ENCODE measurements around the gene C2. TPM values are rescaled to one million over a fixed set of nuclear protein-coding genes. Genes with fewer than 3 reads are reported as not detected.
"Not testable (repeated sequence)": the region's sequence is repeated elsewhere in the genome, so short reads cannot be mapped to it uniquely, and the experiment has no call there.

The C2 gene
- total and polyA plus RNA-seq, 2 donors: 4.0 to 10.0 TPM

DNA sequence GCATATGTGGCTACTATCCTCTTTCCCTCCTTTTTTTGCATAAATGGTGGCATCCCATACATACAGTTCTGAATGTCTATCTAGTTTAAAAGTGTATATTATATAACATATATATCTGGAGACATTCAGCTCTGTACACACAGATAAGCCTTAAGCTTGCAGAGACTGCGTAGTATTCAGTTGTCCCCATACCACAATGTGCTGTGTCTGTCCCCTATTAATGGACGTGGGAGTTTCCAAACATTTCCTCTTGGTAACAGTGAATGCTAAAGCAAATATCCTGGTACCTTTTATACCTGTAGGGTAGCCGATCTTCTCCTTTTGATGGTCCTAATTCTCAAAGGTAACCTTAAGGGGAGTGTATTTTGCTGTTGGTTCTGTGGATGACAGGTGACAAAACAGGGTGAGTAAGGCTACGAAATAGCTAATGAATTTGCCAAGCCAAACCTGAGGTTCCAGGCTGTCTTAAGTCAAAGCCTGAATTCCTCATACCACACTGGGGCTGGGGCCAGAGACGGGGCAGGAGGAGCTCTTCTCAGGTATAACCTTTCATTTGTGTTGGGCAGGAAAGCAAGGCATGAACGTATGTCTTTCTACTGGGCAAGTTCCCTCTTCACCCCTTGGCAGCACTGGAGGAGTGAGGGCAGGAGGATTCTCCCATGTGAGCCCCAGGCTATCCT is 7.8 kb upstream of the C2 start:
- Histone ChIP-seq H3K36me3 (ENCODE audit: insufficient read depth) (no peaks in the 10 kb centered on the region), H3K4me3 (ENCODE audit: low read depth, low read length) (no peak overlapping the region), H3K27ac (ENCODE audit: low read depth) (no peak overlapping the region), H3K4me1 (ENCODE audit: insufficient read depth) (no peaks in the 10 kb centered on the region)
- no peak for DNase-seq (ENCODE audit: extremely low spot score)
- WGBS: 78% methylated on average over 6 of the region's 6 CpGs

DNA sequence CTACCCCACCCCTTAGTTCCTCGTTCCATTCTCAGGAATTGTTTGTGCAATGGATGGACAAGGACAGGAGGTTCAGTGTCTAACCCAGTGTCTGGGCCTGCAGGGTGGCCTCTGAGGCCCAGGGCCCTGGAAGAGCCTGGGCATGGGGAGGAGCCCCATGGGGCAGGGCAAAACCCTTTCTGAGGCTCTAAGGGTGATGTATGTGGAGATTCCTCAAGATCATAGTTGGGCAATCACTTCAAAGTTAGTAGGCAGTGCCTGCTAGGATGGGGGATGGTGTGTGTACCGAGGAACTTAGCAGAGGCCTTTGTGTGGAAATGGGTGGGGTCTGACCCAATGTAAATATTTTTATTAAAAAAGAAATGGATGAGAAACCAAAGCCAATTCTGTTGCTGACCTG is 6.7 kb upstream of the C2 start:
- Histone ChIP-seq H3K27ac (ENCODE audit: low read depth) (no peak overlapping the region), H3K36me3 (ENCODE audit: insufficient read depth) (no peaks in the 10 kb centered on the region), H3K4me1 (ENCODE audit: insufficient read depth) (no peaks in the 10 kb centered on the region), H3K4me3 (ENCODE audit: low read depth, low read length) (no peak overlapping the region)
- 72% methylated on average over 2 of the region's 2 CpGs for WGBS
- no peak for DNase-seq (ENCODE audit: extremely low spot score)

DNA sequence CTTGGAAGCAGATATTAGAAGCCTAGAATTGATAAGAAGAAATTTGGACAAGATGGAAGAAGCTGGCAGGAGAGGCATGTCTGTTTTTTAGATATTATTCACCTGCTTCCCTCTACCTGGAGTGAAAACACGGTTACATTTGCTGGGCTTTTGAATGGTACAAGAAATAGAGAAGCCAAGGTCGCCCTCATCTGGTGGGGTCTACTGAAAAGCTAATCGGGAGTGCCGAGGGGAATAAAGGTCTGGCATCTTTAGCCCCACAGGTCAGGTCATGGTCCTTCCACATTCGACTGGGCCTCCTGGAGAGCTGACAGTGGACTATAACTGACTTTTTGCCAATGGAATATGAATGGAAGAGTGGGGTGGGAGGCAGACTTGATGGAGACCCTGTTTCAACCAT is 4.6 kb upstream of the C2 start:
- WGBS: 15% methylated on average over 5 of the region's 5 CpGs
- DNase-seq (ENCODE audit: extremely low spot score): no peak
- no peak overlapping the region for H3K4me3 ChIP-seq (ENCODE audit: low read depth, low read length)
- H3K27ac ChIP-seq (ENCODE audit: low read depth): no peak overlapping the region
- no peaks in the 10 kb centered on the region for H3K4me1 ChIP-seq (ENCODE audit: insufficient read depth)
- H3K36me3 ChIP-seq (ENCODE audit: insufficient read depth): no peaks in the 10 kb centered on the region

DNA sequence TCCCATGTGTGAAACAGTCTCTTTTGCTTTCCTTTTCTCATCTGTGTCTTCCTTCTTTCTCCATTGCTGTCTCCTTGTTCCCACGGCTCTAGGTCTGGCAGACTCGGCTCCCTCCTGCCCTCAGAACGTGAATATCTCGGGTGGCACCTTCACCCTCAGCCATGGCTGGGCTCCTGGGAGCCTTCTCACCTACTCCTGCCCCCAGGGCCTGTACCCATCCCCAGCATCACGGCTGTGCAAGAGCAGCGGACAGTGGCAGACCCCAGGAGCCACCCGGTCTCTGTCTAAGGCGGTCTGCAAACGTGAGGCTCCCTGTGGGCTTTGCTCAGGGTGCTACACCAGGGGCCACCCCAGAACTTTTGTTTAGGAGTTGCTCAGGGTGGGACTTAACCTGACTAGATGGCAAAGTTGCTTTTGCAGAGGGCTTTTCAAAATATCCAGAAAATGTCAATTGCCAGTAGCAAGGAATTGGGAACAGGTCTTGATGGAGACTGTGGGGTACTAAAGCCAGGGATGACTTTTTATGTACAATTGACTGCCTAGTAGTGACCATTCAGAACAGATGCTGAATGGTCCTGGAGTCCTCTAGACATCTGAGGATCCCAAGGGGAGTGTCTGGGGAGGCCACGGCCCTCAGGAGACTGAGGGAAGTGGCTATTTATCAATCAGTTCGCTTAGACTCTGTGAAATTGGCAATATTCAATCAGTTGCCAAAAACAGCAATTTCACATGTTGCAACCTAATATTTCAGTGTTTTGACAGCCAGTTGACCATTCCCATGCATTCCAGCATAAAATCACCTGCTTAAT is 550 bp downstream of the C2 start:
- WGBS: 77% methylated on average over 11 of the region's 11 CpGs
- H3K4me3 ChIP-seq (ENCODE audit: low read depth, low read length): no peak overlapping the region
- H3K36me3 ChIP-seq (ENCODE audit: insufficient read depth): no peaks in the 10 kb centered on the region
- H3K27ac ChIP-seq (ENCODE audit: low read depth): no peak overlapping the region
- H3K4me1 ChIP-seq (ENCODE audit: insufficient read depth): no peaks in the 10 kb centered on the region
- no peak for DNase-seq (ENCODE audit: extremely low spot score)

DNA sequence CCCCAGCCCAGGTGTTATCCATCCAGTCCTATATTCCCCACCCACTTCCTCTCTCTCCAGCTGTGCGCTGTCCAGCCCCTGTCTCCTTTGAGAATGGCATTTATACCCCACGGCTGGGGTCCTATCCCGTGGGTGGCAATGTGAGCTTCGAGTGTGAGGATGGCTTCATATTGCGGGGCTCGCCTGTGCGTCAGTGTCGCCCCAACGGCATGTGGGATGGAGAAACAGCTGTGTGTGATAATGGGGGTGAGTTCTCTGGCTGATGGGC is 1.1 kb downstream of the C2 start:
- Histone ChIP-seq H3K27ac (ENCODE audit: low read depth) (no peak overlapping the region), H3K4me1 (ENCODE audit: insufficient read depth) (no peaks in the 10 kb centered on the region), H3K36me3 (ENCODE audit: insufficient read depth) (no peaks in the 10 kb centered on the region), H3K4me3 (ENCODE audit: low read depth, low read length) (no peak overlapping the region)
- 58% methylated on average over 9 of the region's 9 CpGs for WGBS
- no peak for DNase-seq (ENCODE audit: extremely low spot score)

DNA sequence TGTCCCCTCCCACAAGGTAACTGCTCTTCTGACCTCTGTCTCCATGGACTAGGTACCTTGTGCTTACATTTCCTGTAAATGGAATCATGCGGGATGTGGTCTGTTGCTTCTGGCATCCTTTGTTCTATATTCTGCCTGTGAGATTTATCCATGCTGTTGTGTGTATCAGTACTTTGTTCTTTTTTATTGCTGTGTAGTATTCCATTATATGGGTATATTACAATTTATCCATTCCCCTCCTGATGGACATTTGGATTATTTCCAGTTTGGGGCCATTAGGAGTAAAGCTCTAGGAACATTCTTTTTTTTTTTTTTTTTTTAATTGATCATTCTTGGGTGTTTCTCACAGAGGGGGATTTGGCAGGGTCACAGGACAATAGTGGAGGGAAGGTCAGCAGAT is 3.4 kb downstream of the C2 start:
- no peak for DNase-seq (ENCODE audit: extremely low spot score)
- Histone ChIP-seq H3K4me1 (ENCODE audit: insufficient read depth) (no peaks in the 10 kb centered on the region), H3K4me3 (ENCODE audit: low read depth, low read length) (no peak overlapping the region), H3K27ac (ENCODE audit: low read depth) (no peak overlapping the region), H3K36me3 (ENCODE audit: insufficient read depth) (no peaks in the 10 kb centered on the region)
- 87% methylated on average over 1 of the region's 1 CpG for WGBS

DNA sequence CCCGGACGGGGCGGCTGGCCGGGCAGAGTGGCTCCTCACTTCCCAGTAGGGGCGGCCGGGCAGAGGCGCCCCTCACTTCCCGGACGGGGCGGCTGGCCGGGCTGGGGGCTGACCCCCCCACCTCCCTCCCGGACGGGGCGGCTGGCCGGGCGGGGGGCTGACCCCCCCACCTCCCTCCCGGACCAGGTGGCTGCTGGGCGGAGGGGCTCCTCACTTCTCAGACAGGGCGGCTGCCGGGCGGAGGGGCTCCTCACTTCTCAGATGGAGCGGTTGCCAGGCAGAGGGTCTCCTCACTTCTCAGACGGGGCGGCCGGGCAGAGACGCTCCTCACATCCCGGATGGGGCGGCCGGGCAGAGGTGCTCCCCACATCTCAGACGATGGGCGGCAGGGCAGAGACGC is 4.6 kb downstream of the C2 start:
- not testable (repeated sequence) for H3K4me1 ChIP-seq (ENCODE audit: insufficient read depth); H3K36me3 ChIP-seq (ENCODE audit: insufficient read depth); H3K27ac ChIP-seq (ENCODE audit: low read depth); H3K4me3 ChIP-seq (ENCODE audit: low read depth, low read length); DNase-seq (ENCODE audit: extremely low spot score)
- WGBS: 91% methylated on average over 23 of the region's 32 CpGs

DNA sequence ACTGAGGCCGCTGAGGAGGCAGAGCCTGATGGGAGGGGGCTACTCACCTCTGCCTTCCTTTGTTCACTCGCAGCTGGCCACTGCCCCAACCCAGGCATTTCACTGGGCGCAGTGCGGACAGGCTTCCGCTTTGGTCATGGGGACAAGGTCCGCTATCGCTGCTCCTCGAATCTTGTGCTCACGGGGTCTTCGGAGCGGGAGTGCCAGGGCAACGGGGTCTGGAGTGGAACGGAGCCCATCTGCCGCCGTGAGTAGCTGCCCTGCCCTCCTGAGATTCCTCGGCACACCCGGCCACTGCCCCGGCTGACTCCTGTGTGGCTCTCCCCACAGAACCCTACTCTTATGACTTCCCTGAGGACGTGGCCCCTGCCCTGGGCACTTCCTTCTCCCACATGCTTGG is 6.0 kb downstream of the C2 start:
- Histone ChIP-seq H3K4me1 (ENCODE audit: insufficient read depth) (no peaks in the 10 kb centered on the region), H3K4me3 (ENCODE audit: low read depth, low read length) (no peak overlapping the region), H3K36me3 (ENCODE audit: insufficient read depth) (no peaks in the 10 kb centered on the region), H3K27ac (ENCODE audit: low read depth) (no peak overlapping the region)
- no peak for DNase-seq (ENCODE audit: extremely low spot score)
- 88% methylated on average over 19 of the region's 19 CpGs for WGBS

DNA sequence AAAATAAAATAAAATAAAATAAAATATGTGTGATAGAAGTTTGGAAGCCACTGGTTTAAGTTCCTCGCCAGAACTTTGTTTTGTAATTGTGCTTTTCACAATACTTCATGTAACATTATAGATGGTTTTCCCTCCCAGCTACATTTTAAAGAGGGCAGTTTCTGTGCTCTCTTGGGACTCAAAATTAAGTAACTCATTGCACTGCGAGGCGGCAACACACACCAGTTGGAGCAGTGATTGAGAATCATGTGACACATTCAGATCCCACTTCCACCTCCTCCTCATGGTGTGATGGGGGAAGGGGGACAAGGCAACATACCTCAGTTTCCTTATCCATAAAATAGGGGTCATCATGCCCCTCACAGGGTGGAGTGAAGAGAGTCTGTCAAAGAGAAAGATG is 7.5 kb downstream of the C2 start:
- 70% methylated on average over 3 of the region's 3 CpGs for WGBS

DNA sequence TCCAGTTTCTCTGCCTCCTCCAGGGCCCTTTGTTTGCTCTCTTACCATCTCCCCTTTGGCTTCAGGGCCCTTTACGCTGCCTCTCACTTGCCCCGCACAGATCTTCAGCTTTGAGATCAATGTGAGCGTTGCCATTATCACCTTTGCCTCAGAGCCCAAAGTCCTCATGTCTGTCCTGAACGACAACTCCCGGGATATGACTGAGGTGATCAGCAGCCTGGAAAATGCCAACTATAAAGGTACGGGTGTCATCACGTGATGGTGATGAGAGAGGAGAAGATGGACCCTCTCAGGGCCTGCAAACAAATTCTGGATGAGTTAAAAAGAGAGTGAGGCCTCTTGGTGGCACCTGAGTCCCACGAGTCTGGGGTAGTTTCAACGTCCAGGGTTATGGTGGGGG is 8.3 kb downstream of the C2 start:
- DNase-seq (ENCODE audit: extremely low spot score): no peak
- H3K27ac ChIP-seq (ENCODE audit: low read depth): no peak overlapping the region
- H3K4me1 ChIP-seq (ENCODE audit: insufficient read depth): no peaks in the 10 kb centered on the region
- no peak overlapping the region for H3K4me3 ChIP-seq (ENCODE audit: low read depth, low read length)
- no peaks in the 10 kb centered on the region for H3K36me3 ChIP-seq (ENCODE audit: insufficient read depth)
- 80% methylated on average over 9 of the region's 9 CpGs for WGBS

More for the DNA sequence above, 7.5 kb downstream of the C2 start:
- H3K27ac ChIP-seq (ENCODE audit: low read depth): no peak overlapping the region
- DNase-seq (ENCODE audit: extremely low spot score): no peak
- H3K4me3 ChIP-seq (ENCODE audit: low read depth, low read length): no peak overlapping the region
- no peaks in the 10 kb centered on the region for H3K36me3 ChIP-seq (ENCODE audit: insufficient read depth)
- H3K4me1 ChIP-seq (ENCODE audit: insufficient read depth): no peaks in the 10 kb centered on the region

DNA sequence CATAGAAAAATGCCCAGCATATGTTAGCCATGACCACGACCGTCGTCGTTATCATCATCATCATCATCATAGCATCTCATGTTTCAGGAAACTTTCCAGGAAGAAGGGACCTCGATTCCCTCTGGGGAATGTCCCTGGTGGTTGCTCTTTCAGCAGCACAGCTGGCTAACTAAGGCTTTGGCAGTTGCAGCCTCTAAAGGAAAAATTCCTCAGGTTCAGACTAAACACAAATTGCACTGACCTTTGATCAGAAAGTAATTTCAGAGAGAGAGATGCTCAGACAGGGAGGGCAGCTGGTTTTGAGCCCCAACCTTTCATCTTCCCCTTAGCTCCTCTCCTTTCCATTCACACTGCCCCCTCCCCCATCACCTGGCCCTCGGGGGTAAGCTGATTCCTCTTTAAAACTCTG is 12.7 kb downstream of the C2 start:
- no peak for DNase-seq (ENCODE audit: extremely low spot score)
- Histone ChIP-seq H3K36me3 (ENCODE audit: insufficient read depth) (no peaks in the 10 kb centered on the region), H3K4me3 (ENCODE audit: low read depth, low read length) (no peak overlapping the region), H3K4me1 (ENCODE audit: insufficient read depth) (no peaks in the 10 kb centered on the region), H3K27ac (ENCODE audit: low read depth) (no peak overlapping the region)
- WGBS: 9% methylated on average over 6 of the region's 6 CpGs

DNA sequence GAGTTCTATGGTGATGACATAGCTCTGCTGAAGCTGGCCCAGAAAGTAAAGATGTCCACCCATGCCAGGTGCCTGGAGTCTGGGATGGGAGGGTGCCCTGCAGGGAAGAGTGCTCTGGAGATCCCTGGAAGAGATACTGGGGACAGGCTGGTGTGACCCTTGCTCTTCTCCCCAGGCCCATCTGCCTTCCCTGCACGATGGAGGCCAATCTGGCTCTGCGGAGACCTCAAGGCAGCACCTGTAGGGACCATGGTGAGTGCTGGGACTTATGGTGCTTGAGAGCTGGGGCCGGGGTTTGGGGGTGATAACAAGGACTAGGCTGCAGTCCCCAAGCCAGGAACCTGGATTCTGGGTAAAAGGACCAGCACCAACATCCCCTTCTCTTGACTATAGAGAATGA is 16.2 kb downstream of the C2 start:
- no peaks in the 10 kb centered on the region for H3K4me1 ChIP-seq (ENCODE audit: insufficient read depth)
- no peak overlapping the region for H3K4me3 ChIP-seq (ENCODE audit: low read depth, low read length)
- no peak for DNase-seq (ENCODE audit: extremely low spot score)
- no peaks in the 10 kb centered on the region for H3K36me3 ChIP-seq (ENCODE audit: insufficient read depth)
- no peak overlapping the region for H3K27ac ChIP-seq (ENCODE audit: low read depth)
- WGBS: 83% methylated on average over 3 of the region's 3 CpGs

DNA sequence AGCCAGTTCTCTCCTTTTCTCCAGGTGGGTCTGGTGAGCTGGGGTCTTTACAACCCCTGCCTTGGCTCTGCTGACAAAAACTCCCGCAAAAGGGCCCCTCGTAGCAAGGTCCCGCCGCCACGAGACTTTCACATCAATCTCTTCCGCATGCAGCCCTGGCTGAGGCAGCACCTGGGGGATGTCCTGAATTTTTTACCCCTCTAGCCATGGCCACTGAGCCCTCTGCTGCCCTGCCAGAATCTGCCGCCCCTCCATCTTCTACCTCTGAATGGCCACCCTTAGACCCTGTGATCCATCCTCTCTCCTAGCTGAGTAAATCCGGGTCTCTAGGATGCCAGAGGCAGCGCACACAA is 17.6 kb downstream of the C2 start:
- Histone ChIP-seq H3K4me3 (ENCODE audit: low read depth, low read length) (no peak overlapping the region), H3K4me1 (ENCODE audit: insufficient read depth) (no peaks in the 10 kb centered on the region), H3K27ac (ENCODE audit: low read depth) (no peak overlapping the region), H3K36me3 (ENCODE audit: insufficient read depth) (no peaks in the 10 kb centered on the region)
- 71% methylated on average over 9 of the region's 9 CpGs for WGBS
- DNase-seq (ENCODE audit: extremely low spot score): no peak

DNA sequence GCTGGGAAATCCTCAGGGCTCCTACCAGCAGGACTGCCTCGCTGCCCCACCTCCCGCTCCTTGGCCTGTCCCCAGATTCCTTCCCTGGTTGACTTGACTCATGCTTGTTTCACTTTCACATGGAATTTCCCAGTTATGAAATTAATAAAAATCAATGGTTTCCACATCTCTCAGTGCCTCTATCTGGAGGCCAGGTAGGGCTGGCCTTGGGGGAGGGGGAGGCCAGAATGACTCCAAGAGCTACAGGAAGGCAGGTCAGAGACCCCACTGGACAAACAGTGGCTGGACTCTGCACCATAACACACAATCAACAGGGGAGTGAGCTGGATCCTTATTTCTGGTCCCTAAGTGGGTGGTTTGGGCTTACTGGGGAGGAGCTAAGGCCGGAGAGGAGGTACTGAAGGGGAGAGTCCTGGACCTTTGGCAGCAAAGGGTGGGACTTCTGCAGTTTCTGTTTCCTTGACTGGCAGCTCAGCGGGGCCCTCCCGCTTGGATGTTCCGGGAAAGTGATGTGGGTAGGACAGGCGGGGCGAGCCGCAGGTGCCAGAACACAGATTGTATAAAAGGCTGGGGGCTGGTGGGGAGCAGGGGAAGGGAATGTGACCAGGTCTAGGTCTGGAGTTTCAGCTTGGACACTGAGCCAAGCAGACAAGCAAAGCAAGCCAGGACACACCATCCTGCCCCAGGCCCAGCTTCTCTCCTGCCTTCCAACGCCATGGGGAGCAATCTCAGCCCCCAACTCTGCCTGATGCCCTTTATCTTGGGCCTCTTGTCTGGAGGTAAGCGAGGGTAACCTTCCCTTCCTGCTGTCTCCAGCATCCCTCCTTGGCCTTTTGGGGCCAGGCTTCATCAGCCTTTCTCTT is 18.2 kb downstream of the C2 start, which contains the start of gene CFB:
TSS of gene CFB (plus strand) at position 589 of the 863 bp plus-strand sequence. CDS start at position 716, 127 bp downstream.
- Histone ChIP-seq H3K4me3 (ENCODE audit: low read depth, low read length) (no peak within 1 kb of the TSS), H3K27ac (ENCODE audit: low read depth) (peak within 1 kb of the TSS; percentile 47), H3K36me3 (ENCODE audit: insufficient read depth) (no peaks in the 10 kb centered on the region), H3K4me1 (ENCODE audit: insufficient read depth) (no peaks in the 10 kb centered on the region)
- WGBS: 38% methylated on average over 11 of the region's 11 CpGs
- no peak for DNase-seq (ENCODE audit: extremely low spot score)
